Stimulated activated CD4-positive, alpha-beta T cell treated with anti-CD3 and anti-CD28 coated beads, Interleukin-12 subunit alpha, Interleukin-12 subunit beta, amount 100 ng/mL, for 24 hours (primary cell): ENCODE results near the gene IPPK.
A peak's percentile ranks its signal among the peaks of the same experiment; 100 is the strongest.
"Not testable (repeated sequence)": the region's sequence is repeated elsewhere in the genome, so short reads cannot be mapped to it uniquely, and the experiment has no call there.

ENCODE experiments used
- DNase-seq, 2 experiments: peaks; one replicate each; pipeline ENCODE4 v3.0.0-alpha.2; 2020; ENCODE audit warnings: low read depth in 2 of 2

The IPPK gene

GRCh38 chr9:92638621-92639101 lies 31.3 kb downstream of the IPPK start:
- DNase-seq = no peak

DNA sequence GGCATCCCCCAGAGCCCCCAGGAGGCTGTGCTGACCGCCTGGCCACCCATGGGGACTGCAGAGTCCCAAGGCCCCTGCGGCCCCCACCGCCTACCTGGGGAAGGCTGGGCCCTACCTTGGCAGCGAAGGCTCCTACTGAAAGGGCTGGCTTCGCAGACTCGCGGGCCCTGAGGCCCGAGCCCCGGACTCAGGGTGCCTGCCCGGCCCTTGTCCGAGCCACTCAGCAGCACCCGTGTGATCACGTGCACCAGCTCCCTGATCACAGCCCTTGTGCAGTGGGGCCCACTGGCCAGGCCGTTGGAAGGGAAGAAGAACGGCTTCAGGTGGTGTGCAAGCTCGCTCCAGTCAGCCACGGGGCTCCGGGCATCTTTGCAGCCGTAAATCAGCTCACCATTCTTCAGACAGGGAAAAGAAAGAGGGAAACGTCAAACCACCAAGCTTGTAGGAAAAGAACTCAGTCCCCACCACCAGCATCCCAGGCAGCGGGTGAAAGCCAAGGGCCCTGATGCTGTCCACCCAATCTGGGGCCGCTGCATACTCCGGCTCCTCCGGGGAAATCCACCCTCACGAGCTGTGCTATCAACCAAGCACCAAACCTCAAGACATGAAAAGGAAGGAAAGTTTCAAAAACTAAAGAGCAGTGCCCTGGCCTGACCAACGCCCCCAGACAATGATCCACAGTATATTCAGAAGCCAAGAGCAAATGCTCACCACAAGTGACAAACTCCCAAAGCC lies 31.9 kb downstream of the IPPK start:
- DNase-seq = no peak

- DNase-seq = no peak
These were observed 32.6 kb downstream of the IPPK start for GRCh38 chr9:92637326-92637725.

- no peak for DNase-seq
These were observed 33.3 kb downstream of the IPPK start for GRCh38 chr9:92636627-92637026.

DNA sequence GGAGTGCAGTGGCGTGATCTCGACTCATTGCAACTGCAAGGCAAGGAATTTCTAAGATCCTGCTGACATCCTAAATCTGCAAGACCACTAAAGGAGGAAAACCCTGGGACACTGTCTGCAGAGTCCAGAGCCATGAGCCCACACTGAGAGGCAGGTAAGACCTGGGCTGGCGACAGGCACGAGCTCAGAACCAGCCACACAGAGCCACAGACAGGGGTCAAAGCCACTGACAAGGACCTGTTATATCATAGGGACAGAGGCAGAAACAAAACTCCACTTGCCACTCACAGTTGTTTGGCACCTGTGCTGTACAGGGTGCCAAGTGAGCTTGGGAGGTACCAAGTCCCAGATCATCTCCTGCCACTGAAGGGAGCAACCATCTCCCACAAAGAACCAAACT lies 34.2 kb downstream of the IPPK start:
- no peak for DNase-seq

- peak; percentile 24 to 57 for DNase-seq
These were observed 35.0 kb downstream of the IPPK start for GRCh38 chr9:92634712-92635605.

- no peak for DNase-seq
These were observed 36.2 kb downstream of the IPPK start for GRCh38 chr9:92633614-92634278.

DNA sequence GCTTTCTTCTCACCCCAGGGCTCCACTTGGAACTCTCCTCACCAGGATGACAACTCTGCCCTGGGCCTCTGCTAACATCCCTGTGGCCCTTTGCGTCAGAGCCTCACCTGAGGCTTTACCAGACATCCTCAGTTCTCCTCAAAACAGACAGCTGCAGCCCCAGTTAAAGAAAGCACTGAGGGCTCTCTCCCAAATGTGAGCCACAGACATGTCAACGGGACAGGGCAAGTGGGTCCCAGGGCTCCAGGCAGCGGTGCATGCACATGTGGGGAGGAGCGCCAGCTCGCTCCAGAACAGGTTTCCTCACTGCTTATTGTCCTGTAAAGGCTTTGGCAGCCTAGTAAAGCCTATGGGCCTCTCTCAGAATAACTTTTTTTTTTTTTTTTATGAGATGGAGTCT lies 37.3 kb downstream of the IPPK start:
- DNase-seq = no peak

DNA sequence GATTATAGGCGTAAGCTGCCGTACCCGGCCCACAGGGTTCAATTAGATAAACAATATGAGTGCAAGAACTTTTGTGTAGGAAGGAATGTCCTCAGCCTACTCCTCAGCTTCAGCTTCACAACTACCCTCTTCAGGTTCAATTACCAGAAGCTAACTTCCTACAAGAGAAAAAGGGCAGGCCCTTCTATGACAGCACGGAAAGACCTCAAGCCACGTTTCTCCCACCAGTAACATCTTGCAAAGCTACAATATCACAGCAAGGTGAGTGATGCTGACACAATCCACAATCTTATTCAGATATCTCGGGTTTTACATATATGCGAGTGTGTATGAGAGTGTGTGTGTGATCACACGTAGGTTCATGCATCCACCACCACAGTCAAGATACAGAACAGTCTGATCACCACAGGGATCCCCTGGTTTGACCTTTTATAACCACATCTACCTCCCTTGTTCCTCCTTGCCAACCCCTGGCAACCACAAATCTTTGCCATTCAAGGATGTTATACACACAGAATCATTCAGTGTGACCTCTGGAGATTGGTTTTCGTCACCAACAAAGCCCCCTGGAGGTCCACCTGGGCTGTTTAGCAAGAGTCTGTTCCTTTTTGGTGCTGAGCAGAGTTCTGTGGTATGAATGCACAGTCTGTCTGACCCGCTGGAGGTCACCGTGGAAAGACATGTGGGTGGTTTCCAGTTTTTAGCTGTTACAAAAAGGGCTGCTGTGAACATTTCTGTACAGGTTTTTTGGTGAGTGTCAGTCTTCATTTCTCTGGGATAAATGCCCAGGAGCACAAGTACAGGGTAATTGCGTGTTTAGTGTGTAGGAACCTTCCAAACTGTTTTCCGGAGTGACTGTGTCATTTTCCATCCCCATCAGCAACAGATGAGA lies 38.2 kb downstream of the IPPK start:
- no peak for DNase-seq

DNA sequence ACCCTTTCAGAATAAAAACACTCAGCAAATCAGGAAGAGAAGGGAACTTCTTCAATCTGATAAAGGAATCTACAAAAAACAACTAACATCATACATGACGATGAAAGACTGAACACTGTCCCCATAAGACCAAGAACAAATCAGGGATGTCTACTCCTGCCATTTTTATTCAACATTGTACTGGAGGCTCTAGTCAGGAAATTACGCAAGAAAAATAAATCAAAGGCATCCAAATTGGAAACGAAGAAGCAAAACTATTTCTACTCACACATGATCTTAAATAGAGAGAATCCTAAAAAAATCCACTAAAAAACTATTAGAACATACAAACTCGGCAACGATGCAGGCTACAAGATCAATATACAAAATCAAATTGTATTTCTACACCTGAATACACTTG lies 42.3 kb downstream of the IPPK start:
- DNase-seq = no peak

- DNase-seq = no peak
These were observed 43.4 kb downstream of the IPPK start for GRCh38 chr9:92626484-92626883.

DNA sequence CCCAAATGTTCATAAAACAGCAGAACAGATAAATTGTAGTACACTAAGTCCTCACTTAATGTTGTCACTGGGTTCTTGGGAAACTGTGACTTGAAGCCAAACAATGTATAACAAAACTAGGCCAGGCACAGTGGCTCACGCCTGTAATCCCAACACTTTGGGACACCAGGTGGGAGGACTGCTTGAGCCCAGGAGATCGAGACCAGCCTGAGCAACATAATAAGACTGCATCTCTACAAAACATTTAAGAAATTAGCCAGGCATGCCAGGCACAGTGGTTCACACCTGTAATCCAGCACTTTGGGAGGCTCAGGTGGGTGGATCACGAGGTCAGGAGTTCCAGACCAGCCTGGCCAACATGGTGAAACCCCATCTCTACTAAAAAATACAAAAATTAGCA lies 46.0 kb downstream of the IPPK start:
- not testable (repeated sequence) for DNase-seq

DNA sequence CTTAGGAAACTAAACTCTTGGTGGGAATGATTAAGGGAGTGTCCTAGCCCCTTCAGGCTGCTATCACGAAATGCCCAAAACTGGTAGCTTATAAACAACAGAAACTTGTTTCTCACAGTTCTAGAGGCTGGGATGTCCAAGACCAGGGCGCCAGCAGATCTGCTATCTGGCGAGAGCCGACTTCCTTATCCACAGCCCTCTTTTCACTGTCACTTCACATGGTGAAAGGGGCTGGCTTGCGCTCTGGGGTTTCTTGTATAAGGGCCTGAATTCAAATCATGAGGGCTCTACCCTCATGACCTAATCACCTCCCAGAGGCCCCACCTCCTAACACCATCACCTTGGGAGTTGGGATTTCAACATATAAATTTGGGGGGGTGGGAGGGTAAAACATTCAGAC lies 49.1 kb downstream of the IPPK start:
- DNase-seq = no peak

GRCh38 chr9:92619601-92620300 lies 50.2 kb downstream of the IPPK start:
- DNase-seq = no peak

GRCh38 chr9:92618633-92619225 lies 51.2 kb downstream of the IPPK start:
- DNase-seq = no peak

- DNase-seq = no peak
These were observed 51.9 kb downstream of the IPPK start for GRCh38 chr9:92617951-92618510.

DNA sequence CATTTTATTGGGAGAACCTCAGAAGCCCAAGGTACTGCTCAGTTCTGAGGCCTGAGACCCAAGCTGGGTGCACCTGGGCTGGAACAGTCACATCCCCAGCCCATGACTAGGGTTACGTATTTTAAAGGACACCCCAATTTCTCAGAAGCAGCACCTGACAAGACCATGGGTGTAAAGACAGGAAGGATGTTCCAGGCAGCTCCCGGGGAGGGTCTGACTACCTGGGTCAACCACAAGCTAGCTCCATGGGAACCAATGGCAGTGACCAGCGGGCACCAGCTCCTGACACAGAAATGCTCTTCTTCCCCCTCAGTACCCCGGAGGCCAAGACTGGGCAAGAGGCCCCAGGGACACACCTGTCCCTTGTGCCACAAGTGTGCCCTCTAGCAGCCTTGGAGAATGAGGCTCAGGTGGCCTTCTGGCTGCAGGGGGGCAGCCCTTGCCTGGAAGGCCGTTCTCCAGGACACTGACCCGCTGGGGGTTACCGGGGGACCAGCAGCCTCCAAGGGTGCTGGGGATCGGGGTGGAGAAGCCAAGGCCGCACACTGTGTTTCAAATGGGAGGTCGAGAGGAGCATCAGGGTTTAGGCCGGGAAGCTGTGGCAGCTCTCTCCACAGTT lies 52.6 kb downstream of the IPPK start:
- DNase-seq = no peak

DNA sequence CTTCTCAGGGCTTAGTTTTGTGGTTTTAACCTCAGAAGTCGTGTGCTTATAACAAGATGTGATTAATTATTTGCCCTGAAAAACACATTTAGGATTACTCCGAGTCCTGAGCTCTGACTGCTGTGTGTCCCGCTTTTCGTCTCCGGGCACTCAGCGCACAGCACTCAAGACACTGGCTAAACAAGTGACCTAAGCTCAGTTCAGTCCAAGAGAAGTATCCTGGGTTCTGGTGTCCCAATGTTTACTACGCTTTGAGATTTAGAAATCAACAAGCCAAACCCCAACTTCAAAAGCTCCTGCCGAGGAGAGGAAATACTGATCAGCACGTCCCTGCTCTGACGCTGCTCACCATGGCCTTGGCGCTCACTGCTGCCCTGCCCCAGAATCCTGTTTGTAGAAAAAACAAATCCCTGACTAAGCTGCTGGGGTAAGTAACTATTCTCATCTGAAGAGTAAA lies 53.2 kb downstream of the IPPK start:
- no peak for DNase-seq

DNA sequence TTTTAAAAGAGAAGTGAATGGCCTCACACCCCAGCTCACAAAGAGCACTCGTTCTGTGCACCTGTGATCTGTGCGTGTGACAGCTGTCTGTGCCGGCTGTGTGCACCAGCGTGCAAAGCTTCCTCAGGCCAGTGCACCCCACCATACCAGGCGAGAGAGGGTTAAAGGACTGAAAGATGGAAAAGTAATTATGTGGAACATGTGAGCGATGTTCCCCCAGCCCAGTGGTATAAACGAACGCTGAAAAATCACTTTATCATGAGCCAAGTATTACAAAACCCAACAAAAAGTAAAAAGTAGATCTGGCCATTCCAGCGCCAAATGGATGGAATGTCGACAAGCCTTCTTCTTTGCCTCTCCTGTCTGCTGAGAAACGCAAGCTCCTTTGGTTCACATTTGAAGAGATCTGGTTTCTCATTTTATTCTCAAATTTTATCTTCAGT lies 53.7 kb downstream of the IPPK start:
- no peak for DNase-seq
